Kidney (tissue), 14 donors: ENCODE data around the gene GNG13. TPM values are rescaled to one million over a fixed set of nuclear protein-coding genes. Genes with fewer than 3 reads are reported as not detected.

Experiments used
- DNase-seq, 5 donors: peaks; one replicate each; pipeline ENCODE4 v3.0.0-alpha.2; 2013 to 2020
- FAIRE-seq: peaks from 2 replicates; lab custom pipeline; 2012; peaks lifted over from hg19 to GRCh38; lab: Jason Lieb, UNC
- H3K27ac ChIP-seq, 2 donors: one replicate each; pipeline ENCODE4 v1.7.0; 2013; ENCODE audit warnings: low read depth in 2 of 2, low read length in 2 of 2, inconsistent platforms in 1 of 2
- H3K27me3 ChIP-seq: one replicate; pipeline ENCODE4 v1.7.1; 2013; ENCODE audit warnings: low read length, inconsistent platforms; ENCODE audit not compliant: control insufficient read depth, insufficient read depth
- H3K36me3 ChIP-seq, 3 donors: one replicate each; pipeline versions ENCODE4 v1.7.0 to v1.7.1; 2013; ENCODE audit warnings: low read length in 3 of 3, control low read depth in 1 of 3, inconsistent platforms in 1 of 3; ENCODE audit not compliant: insufficient read depth in 3 of 3, control insufficient read depth in 2 of 3
- H3K4me1 ChIP-seq, 3 donors: one replicate each; pipeline versions ENCODE4 v1.7.0 to v1.7.1; 2013; ENCODE audit warnings: low read length in 3 of 3, inconsistent platforms in 1 of 3, low read depth in 1 of 3; ENCODE audit not compliant: control insufficient read depth in 2 of 3, insufficient read depth in 2 of 3
- H3K4me3 ChIP-seq, 3 donors: one replicate each; pipeline versions ENCODE4 v1.7.0 to v1.8.1; 2013; ENCODE audit warnings: low read length in 3 of 3, control low read depth in 1 of 3, inconsistent platforms in 1 of 3
- H3K9ac ChIP-seq, 3 donors: one replicate each; pipeline versions ENCODE4 v1.7.0 to v1.7.1; 2013; ENCODE audit warnings: low read length in 3 of 3, control low read depth in 1 of 3, inconsistent platforms in 1 of 3
- H3K9me3 ChIP-seq, 3 donors: one replicate each; pipeline versions ENCODE4 v1.7.0 to v1.7.1; 2013; ENCODE audit warnings: low read length in 3 of 3, control low read depth in 1 of 3, inconsistent platforms in 1 of 3; ENCODE audit not compliant: control insufficient read depth in 2 of 3, insufficient read depth in 1 of 3
- CTCF ChIP-seq: IDR thresholded peaks from 3 replicates; pipeline ENCODE4 v1.5.1; 2012; ENCODE audit warnings: mild to moderate bottlenecking, moderate library complexity, borderline replicate concordance; ENCODE audit not compliant: insufficient read depth; ENCODE audit errors: extremely low read depth
- intact Hi-C: fragments of 100-400 bp; cut with DNase I; formaldehyde crosslinking; loops from one replicate; pipeline ENCODE4 v1.11.1; 2022
- polyA plus RNA-seq: library from polyadenylated mRNA; stranded (reverse); fragments of 350-450 nt; fragmentation: Illumina TruSeq; extraction: RNeasy Lipid Tissue Mini Kit (QIAGEN cat#74804); gene quantifications from one replicate; pipeline ENCODE4 v1.2.3, GENCODE V29; 2014; ENCODE audit warnings: low read depth, low replicate concordance; ENCODE audit not compliant: insufficient read depth
- total RNA-seq: library from RNA; stranded (reverse); fragmentation: NEBNext Ultra II Directional; extraction: Animal tissue kit (Norgen Biotek cat#: 25700); gene quantifications from one replicate; pipeline ENCODE4 v1.2.1, GENCODE V29; 2021
- donor health status: control.
- donor health status: control.
- donor health status: control.
- donor health status: control.
- donor health status: control.
- donor health status: DM: yes; HTN: yes; CAD: no.
- donor health status: Normal renal cell carcinoma (clear cell type).

Gene GNG13
- total and polyA plus RNA-seq, 2 donors from 2014 or later = not detected

- Histone ChIP-seq H3K9me3 (peaks cover 0 to 4% (median 0%) of the 10 kb centered on the region in 3 donors), H3K9ac (no peak overlapping the region), H3K4me1 (no peaks in the 10 kb centered on the region), H3K27me3 (no peaks in the 10 kb centered on the region), H3K27ac (no peak overlapping the region), H3K4me3 (no peak overlapping the region), H3K36me3 (no peaks in the 10 kb centered on the region)
- TF ChIP-seq CTCF = no peak
- intact Hi-C loops = no loop called here
- no peak for FAIRE-seq
- DNase-seq = peak in 1 of 5 donors; percentile 10
These were observed 46.6 kb upstream of the GNG13 start for GRCh38 chr16:847151-847550.

- H3K36me3 ChIP-seq = no peaks in the 10 kb centered on the region
- no peak overlapping the region for H3K4me3 ChIP-seq
- H3K9ac ChIP-seq = no peak overlapping the region
- H3K4me1 ChIP-seq = no peaks in the 10 kb centered on the region
- peaks cover 0 to 3% (median 0%) of the 10 kb centered on the region in 3 donors for H3K9me3 ChIP-seq
- TF ChIP-seq CTCF = no peak
- no peak for FAIRE-seq
- H3K27me3 ChIP-seq = no peaks in the 10 kb centered on the region
- intact Hi-C loops = no loop called here
- DNase-seq = peak in 4 of 5 donors; percentile 43 to 64 (median 52)
- no peak overlapping the region for H3K27ac ChIP-seq
These were observed 44.8 kb upstream of the GNG13 start for GRCh38 chr16:845351-845745.

GRCh38 chr16:844638-845350 is 44.3 kb upstream of the GNG13 start:
- Histone ChIP-seq H3K4me1 (no peaks in the 10 kb centered on the region), H3K27me3 (no peaks in the 10 kb centered on the region), H3K9me3 (no peaks in the 10 kb centered on the region), H3K27ac (no peak overlapping the region), H3K9ac (no peak overlapping the region), H3K4me3 (no peak overlapping the region), H3K36me3 (no peaks in the 10 kb centered on the region)
- DNase-seq (peak in 1 of 5 donors; percentile 63), FAIRE-seq (no peak)
- intact Hi-C loops = no loop called here
- TF ChIP-seq CTCF = no peak
